HG02943 (cell line): ENCODE data around the gene KIRREL3.

Experiments used
- ATAC-seq: cut with Tn5 transposase; IDR thresholded peaks from one replicate; pipeline ENCODE4 v1.9.1; 2021; ENCODE audit warnings: mild to moderate bottlenecking, low read depth, moderate library complexity; ENCODE audit not compliant: unreplicated experiment

The KIRREL3 gene

DNA sequence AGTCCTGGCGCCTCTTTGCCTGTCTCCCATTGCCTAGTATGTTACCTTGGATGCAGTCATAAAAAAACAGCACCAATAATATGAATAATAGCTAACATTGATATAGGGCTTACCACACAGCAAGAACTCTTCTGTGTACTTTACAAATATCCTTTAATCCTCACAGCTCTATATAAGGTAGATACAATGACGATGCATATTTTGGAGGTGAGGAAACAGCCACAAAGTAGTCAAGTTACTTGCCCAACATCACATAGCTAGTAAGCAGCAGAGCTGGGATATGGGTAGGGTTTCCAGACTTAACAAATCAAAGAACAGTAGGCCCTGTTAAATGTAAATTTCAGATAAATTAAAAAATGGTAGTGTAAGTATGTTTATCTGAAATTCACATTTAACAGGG lies 516.3 kb downstream of the KIRREL3 start:
- no peak for ATAC-seq

DNA sequence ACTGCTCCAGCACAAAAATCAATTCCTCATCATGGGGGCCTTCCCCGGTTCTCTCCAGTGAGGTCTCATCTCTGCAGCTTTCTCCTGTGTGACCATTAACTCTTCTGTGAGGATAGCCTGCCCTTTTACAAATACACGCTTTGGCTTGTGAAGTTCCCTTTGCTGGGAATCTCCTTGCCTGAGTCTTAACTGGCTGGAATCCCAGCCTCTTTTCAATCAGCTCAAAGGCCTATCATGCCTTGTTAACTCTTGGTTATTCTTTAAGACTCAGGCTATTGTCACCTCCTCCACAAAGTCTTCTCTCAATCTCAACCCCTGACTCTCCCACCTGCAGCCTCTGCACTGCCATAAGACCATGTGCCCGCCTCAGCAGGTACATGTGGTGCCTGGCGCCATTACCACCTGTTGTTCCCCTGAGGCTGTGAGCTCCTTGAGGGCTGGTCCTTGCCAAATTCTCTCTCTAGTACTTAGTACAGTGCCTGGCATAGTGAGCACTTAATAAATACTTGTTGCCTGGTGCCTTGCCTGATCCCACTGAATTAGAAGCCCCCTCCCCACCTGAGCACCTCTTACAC lies 516.9 kb downstream of the KIRREL3 start:
- ATAC-seq: no peak

- ATAC-seq: no peak
These were observed 517.9 kb downstream of the KIRREL3 start for GRCh38 chr11:126482586-126483108.

DNA sequence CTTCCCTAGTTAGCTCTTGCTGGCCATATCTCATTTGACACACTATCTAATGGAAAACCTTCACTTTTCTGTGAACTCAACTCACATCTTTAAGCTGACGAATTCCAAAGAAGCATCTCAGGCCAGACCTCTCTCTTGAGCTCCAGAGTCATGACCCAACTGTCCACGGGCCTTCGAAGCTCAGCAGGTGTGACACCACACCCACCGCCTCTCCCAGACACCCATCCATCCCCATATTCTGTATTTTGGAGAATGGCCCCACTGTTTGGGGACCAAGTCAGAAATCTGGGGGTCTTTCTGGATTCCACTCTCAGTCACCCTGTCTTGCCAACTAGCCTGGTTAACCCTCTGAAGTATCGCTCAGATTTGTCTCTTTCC lies 519.3 kb downstream of the KIRREL3 start:
- ATAC-seq: no peak

DNA sequence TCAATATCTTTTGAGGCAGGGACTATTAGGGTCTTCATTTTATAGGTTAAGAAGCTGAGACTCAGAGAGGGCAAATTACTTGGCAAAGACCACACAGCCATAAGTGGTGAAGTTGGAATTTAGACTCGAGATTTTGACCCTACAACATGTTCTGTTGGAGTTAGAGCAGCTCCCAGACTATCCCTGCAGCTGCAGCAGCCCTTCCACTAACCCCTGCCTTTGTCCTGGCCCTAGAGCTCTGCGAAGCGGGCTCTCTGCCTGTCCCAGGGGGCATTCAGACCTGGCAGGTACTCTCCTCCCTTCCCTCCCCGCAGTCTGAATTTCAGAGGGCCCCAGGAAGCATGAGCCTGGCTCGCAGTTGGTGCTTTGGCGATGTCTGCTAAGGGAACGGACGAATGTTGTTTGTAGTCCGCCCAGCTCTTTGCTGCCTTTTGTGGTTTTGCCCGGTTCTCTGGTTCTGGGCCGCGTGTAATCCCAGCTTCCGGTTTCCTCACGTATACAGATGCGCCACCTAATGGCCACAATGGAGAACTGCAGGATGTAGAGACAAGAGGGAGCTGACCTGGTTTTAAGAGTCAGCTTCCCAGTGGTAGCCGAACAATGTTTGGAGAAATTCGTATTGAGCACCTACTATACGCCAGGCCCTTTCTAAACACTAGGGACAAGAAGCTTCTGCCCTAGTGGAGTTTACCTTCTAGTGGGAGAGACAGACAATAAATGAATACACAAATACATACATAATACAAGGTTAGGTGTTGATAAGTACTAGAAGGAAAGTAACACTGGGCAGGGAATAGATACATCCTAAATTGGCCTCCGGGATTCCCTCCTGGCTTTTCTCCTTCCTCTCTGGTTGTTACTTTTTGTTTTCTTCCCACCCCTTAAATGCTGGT lies 519.9 kb downstream of the KIRREL3 start:
- peak; percentile 78 for ATAC-seq

GRCh38 chr11:126480015-126480409 lies 520.6 kb downstream of the KIRREL3 start:
- ATAC-seq: no peak

- ATAC-seq: no peak
These were observed 521.2 kb downstream of the KIRREL3 start for GRCh38 chr11:126479178-126479930.

DNA sequence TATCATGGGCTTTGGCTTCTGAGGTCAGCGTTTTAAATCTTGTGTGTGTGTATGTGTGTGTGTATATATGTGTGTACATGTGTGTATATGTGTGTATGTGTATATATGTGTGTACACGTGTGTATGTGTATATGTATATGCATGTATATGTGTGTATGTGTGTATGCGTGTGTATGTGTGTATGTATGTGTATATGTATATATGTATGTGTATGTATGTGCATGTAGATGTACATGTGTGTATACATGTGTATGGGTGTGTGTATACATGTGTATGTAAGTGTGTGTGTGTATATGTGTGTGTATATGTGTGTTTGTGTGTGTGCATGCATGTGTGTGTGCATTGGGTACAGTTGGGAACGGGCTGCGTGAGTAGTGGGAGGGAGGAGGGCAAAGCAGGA lies 522.1 kb downstream of the KIRREL3 start:
- no peak for ATAC-seq

- ATAC-seq: no peak
These were observed 522.9 kb downstream of the KIRREL3 start for GRCh38 chr11:126477535-126478305.

DNA sequence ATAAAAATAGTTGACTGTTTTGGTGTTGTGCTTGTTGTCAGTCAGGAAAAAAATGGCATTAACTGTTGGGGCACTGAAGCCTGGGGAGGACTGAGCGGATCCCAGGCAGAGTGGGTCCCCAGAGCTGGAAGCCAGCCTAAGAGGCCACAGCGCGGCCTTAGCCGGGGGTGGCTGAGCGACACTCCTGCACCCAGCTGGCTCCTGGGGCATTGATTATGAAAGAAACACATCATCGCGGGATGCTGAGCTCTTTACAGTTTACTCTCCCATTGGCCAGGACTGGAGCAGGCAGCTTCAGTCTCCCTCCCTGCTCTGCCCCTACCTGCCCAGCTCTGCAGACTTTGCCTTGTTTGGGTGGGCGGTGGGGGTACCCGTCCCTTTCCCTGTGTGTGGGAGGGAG lies 523.6 kb downstream of the KIRREL3 start:
- no peak for ATAC-seq

DNA sequence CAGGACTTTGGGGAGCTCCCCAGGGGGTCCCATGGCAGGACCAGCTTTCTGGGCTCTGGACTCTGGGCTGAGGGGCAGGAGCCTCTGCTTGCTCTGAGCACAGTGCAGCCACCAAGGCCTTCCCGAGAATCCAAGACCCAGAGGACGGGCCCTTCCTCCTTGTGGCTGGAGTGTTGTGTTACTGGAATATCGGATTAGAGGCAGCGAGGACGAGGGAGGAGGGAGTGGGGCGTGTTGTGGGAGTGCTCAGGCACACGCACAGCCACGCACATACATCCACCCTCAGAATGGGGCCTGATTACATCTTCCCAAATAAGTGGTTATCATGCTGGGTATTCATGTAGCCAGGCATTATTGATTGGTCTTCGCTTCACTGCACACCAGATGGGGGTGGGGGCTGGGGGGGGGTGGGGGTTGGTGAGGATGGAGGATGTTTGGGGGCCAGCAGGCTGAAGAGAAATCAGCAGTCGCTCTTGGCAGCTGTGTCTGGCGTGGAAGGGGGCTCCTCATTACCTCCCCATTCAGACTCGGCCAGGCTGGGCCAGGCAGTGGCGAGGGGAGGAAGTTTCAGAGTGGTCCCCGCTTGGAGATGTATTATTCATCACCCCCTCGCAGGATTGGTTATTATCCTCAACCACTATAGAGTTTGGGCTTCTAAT lies 524.2 kb downstream of the KIRREL3 start:
- no peak for ATAC-seq

GRCh38 chr11:126475014-126475991 lies 525.3 kb downstream of the KIRREL3 start:
- no peak for ATAC-seq

GRCh38 chr11:126474220-126474619 lies 526.4 kb downstream of the KIRREL3 start:
- no peak for ATAC-seq

DNA sequence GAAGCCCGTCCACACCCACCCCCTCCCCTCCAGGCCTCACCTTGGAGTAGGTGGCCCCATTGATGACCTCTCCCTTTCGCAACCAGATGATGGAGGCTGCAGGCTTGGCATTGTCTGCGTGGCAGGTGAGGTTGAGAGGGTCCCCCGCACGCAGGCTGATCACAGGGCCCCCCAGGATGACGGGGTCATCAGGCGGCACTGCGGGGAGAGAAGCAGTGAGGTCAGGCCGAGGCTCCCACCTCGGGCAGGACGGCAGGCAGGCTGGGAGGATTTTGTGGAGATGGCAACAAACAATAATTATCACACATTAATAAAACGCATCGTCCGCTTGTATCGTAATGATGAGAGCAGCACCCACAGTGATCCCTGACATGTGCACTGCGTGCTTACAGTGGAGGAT lies 527.3 kb downstream of the KIRREL3 start:
- ATAC-seq: no peak

DNA sequence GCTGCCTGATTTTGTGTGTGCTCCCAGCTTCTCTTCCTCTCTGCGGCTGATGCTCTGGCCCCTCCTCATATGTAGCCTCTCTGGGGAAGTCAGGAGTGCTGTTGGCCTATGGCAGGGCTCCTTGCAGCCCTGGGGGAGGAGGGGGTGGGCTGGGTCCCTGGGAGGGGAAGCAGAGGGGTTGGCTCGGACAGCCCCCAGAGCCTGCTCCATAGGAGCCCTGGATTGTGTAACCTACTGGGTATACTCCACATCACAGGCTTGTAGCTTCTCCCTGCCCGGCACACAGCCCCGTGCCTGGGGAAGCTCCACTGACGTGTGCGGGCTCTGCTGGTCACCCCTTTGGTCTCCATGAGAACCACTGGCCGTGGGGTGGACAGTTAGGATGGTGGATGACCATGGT lies 531.3 kb downstream of the KIRREL3 start:
- no peak for ATAC-seq

DNA sequence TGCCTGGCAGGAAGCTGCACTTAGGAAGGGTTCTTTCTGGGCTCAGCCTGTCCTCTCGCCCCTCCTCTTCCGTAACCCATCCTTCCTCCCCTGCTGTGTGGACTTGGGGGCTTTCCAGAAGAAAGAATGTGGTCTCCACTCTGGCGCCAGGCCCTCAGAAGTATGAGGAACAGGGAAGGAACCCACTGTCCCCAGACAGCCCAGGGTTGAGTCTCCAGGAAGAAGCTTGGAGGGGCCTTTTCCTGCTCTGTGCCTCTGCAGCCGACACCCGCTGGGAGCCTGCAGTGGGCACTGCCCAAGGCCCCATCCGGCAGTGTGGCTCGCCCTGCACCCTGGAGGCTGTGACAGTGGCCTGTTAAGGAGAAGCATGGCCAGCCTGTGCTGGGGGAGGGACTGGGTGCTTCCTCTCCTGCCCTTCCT lies 532.5 kb downstream of the KIRREL3 start:
- ATAC-seq: no peak

GRCh38 chr11:126467471-126467870 lies 533.1 kb downstream of the KIRREL3 start:
- no peak for ATAC-seq

DNA sequence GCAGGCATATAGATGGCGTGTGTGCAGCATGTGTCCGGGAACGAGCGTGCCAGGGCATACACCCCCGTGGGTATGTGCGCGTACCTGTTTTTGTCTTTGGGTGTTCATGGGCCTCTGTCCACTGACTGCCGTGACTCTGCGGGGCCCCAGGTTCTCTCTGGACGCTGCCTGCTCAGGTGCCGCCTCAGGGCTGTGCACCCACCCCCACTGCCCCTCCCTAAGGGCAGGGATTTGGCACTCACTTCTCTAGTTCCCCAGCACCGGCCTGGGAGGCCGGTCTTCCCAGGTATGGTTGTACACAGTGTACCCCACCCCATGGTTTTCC lies 533.6 kb downstream of the KIRREL3 start:
- no peak for ATAC-seq
